Measurements from ENCODE around the gene ASB2.
A peak's percentile ranks its signal among the peaks of the same experiment; 100 is the strongest.

Gene ASB2

DNA sequence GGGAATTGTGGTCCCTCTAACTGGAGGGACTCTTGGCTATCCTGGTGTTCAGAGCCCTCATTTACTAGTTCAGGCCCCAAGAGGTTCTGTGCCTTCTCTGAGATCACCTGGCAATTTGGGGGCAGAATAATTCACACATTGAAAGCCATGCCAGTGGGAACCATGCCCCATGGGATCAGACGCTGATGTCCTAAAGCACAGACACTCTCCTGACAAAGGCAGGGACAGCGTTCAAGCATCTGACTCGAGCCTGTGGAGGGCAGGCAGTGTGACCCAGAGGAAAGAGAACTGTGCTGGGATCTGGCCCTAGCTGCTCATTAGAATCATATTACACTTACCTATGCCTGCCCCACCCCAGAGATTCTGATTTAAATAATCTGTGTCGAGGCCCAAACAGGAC, 2.4 kb upstream of the ASB2 start:
- DNase-seq (ENCODE audit: low read depth in 2 of 2), result no peak

DNA sequence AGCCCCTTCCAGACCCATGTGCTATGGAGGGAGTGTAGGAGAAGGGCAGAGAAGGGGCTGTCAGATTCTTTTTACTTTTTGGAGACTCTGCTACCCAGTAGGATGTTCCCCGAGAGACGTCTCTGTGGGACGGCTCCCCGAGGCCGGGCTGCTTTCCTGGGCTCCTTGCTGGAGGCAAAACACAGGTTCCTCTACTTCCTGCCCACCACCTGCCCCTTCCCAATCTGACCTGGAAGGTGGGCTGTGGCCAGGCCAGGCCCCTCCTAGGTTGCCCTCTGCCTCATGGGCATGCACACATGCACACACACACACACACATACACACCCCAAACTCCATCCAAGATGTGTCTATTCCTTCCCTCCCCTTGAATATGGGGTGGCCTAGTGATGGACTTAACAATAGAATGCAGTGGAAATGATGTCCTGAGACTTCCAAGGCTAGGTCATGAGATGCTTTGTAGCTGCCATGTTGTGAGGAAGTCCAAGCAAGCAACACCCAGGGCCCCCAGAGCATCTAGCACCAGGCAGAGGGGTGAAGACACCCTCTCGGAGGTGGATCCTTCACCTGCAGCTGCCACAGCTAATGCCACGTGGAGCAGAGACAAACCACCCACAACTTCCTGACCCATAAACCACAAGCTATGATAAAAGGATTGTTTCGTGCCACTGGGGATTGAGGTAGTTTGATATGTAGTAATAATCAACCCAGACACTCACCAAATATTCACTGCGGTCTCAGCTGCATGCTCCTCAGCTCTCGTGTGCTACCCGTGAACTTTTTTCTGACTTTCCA, 1.6 kb upstream of the ASB2 start:
- peak in 1 of 2 donors; percentile 63 for DNase-seq (ENCODE audit: low read depth in 2 of 2)

DNA sequence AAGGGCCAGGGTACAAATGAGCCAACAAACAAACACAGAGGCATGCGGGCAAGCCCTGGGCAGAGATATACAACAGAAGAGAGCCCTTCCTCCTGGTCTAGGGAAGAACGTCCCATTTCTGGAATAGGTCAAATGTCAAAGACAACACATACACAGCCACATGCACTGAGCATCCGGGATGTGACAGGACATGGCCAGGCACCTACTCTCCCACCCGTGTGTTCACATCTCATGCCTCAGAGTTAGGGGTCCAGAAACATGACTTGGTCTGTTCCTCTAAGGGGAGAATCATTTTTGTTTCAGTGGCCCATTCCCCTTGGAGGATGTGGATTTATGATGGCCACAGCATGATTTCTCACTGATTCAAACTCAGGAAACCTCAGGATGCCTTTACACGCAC, 801 bp upstream of the ASB2 start:
- no peak for DNase-seq (ENCODE audit: low read depth in 2 of 2)

GRCh38 chr14:93975791-93976476, 436 bp downstream of the ASB2 start:
- DNase-seq (ENCODE audit: low read depth in 2 of 2), result no peak

DNA sequence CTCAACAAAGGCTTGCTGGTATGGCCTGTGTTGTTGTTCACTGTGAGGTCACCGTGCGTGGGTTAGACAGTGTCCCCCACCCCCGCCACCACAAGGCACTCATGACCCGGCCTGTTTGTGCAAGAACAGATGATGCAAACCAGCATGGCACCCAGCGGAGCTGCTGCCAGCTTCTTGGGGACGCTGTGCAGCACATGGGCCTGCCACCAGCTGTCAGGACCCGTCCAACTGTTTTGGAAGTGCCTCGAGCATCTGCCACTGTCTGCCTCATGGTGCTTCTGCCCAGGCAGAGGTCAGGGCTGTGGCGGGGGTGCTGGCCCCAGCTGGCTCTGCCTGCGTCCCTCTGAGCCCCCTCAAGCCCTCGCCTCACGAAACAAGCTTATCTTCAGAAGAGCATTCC, 1.5 kb downstream of the ASB2 start:
- no peak for DNase-seq (ENCODE audit: low read depth in 2 of 2)

DNA sequence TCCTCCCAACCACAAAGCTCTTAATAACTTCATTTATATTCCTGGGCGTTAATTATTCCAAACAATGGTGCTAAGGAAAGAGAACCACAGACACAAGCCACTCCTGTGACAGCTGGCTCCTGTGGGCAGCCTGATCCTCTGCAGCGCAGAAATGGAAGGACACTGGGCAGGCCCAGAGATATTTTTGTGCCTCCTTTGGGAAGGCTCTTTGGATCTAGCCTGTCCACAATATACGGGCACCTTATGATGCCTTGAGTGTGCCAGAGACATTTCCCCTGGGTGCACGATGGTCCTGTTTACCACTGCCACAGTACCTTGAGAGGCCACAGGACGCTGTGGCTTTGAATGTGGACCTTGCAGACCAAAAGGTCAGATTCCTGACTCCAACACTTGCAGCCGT, 2.1 kb downstream of the ASB2 start:
- DNase-seq (ENCODE audit: low read depth in 2 of 2), result no peak

DNA sequence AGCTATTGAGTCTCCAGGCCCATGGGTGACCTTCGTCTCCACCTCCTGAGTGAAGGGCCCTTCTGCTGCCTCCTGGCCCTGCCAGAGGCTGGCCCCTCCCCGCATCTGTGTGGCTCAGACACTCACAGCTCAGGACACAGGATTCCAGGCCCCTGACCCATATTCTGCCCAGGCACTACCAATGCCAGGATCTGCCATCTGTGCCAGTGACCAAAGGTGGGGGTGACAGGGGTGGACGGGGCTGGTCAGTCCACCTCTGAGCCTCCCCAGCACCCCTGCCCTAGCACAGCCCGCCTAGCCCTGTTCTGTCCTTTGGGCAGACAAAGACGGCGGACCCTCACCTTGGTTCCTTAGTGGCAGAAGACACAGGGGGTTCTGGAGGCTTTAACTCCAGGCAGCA, 2.8 kb downstream of the ASB2 start:
- no peak for DNase-seq (ENCODE audit: low read depth in 2 of 2)

GRCh38 chr14:93972618-93973205, 3.7 kb downstream of the ASB2 start:
- DNase-seq (ENCODE audit: low read depth in 2 of 2), result no peak

DNA sequence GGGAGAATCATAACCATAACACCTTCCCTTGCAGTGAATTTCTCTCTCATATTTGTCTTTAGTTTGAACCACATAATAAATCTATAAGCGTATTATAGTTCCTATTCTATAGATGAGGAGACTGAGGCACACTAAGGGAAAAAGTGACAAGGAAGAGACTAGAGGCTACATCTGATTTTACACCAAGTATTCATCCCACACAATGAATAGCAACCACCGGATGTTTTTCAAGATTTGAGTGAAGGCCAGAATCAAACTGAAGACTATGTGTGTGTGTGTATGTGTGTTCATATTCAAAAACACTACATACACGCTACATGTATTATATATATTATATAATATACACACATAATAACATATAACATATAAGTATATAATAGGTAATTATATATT, 4.7 kb downstream of the ASB2 start:
- DNase-seq (ENCODE audit: low read depth in 2 of 2), result no peak

- DNase-seq (ENCODE audit: low read depth in 2 of 2), result peak; percentile 55 to 60
Observed at GRCh38 chr14:93970965-93971634, 5.3 kb downstream of the ASB2 start.

DNA sequence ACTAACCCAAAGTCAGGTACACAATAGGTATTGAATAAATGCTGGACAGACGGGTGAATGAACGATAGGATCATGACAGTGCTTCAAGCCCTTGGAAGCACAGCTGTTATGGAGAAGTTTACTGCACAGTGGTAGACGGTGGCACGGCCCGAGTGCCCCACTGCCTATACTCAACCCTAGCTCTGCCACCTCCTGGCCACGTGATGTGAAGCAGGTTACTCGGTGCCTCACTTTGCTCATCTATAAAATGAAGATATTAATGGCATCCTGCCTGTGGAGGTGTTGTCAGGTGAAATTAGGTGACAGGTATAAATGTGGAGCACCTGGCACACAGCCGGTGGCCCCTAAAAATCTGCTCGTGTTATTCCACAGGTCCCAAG, 5.8 kb downstream of the ASB2 start:
- DNase-seq (ENCODE audit: low read depth in 2 of 2), result no peak

- DNase-seq (ENCODE audit: low read depth in 2 of 2), result no peak
Observed at GRCh38 chr14:93969082-93969828, 7.1 kb downstream of the ASB2 start.

GRCh38 chr14:93967637-93968250, 8.6 kb downstream of the ASB2 start:
- DNase-seq (ENCODE audit: low read depth in 2 of 2), result no peak

GRCh38 chr14:93965946-93966474, 10.4 kb downstream of the ASB2 start:
- no peak for DNase-seq (ENCODE audit: low read depth in 2 of 2)

DNA sequence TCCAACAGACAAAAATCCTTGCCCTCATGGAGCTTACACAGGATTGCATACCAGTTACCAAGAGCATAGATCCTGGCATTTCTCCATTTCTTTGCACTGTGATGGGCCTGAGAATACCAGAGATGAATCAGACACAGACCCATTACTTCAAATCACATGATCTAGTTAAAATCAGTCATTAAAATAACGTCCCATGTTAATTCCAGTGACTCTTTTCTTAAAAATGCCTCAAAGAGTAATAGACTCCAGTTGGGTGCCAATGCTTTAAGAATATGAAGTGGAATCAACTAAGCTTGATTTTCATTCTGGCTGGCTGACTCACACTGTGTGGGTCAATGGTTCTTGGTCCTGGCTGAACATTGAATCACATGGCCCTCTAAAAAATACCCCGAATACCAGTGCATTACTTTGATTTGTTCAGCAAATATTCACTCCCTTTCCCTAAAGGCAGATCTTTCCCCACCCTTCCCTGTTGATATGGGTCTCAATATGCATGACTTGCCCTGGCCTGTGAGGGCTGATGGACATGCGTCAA, 11.0 kb downstream of the ASB2 start:
- no peak for DNase-seq (ENCODE audit: low read depth in 2 of 2)

DNA sequence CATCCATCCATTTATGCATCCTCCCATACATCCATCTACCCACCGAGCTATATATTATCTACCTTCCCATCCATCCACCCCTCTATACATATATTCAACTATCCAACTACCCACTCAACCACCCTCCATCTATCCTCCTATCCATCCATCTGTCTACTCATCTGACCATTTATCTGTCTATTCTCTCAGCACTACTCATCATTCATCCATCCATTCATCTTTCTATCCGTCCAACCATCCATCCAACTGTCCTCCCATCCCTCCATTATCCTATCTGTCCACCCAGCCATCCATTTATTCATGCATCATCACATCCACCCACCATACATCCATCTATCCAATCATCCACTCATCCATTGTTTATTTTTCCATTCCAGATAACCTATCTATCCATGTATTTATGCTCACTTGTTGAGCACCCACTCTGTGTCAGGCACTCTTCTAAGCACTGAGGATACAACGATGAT, 11.5 kb downstream of the ASB2 start:
- DNase-seq (ENCODE audit: low read depth in 2 of 2), result no peak

GRCh38 chr14:93964281-93964680, 12.1 kb downstream of the ASB2 start:
- DNase-seq (ENCODE audit: low read depth in 2 of 2), result no peak

- DNase-seq (ENCODE audit: low read depth in 2 of 2), result no peak
Observed at GRCh38 chr14:93963692-93964091, 12.7 kb downstream of the ASB2 start.

GRCh38 chr14:93962701-93963601, 13.4 kb downstream of the ASB2 start:
- no peak for DNase-seq (ENCODE audit: low read depth in 2 of 2)

GRCh38 chr14:93961620-93962019, 14.8 kb downstream of the ASB2 start:
- DNase-seq (ENCODE audit: low read depth in 2 of 2), result no peak
